ENCODE data around the gene SERP2. TPM values are rescaled to one million over a fixed set of nuclear protein-coding genes. Genes with fewer than 3 reads are reported as not detected.

The SERP2 gene
- total RNA-seq: 1 to 10 TPM in 3 of 4 donors, not detected in 1; 1.3 to 5.7 (median 3.1) TPM

- no peak for TF ChIP-seq CTCF (IDR thresholded peaks at IDR 0.05; ENCODE audit: low read depth)
Observed at GRCh38 chr13:44373601-44374347, at the start of gene SERP2. TSS of gene SERP2 (plus strand) at chr13:44373824. CDS start at chr13:44374026, 202 bp downstream.

GRCh38 chr13:44326961-44327360 lies 46.7 kb upstream of the SERP2 start:
- TF ChIP-seq CTCF (IDR thresholded peaks at IDR 0.05; ENCODE audit: low read depth): no peak

- TF ChIP-seq CTCF (IDR thresholded peaks at IDR 0.05; ENCODE audit: low read depth): no peak
Observed at GRCh38 chr13:44329909-44330545, 43.6 kb upstream of the SERP2 start.

GRCh38 chr13:44331446-44331845 lies 42.2 kb upstream of the SERP2 start:
- TF ChIP-seq CTCF (IDR thresholded peaks at IDR 0.05; ENCODE audit: low read depth): no peak

- TF ChIP-seq CTCF (IDR thresholded peaks at IDR 0.05; ENCODE audit: low read depth): no peak
Observed at GRCh38 chr13:44331912-44332851, 41.4 kb upstream of the SERP2 start.

- TF ChIP-seq CTCF (IDR thresholded peaks at IDR 0.05; ENCODE audit: low read depth): no peak
Observed at GRCh38 chr13:44333950-44334655, 39.5 kb upstream of the SERP2 start.
